Skin epidermis (tissue), 12 donors: ENCODE results near the gene KCTD6.

Source experiments
- H3K27ac ChIP-seq, 21 experiments: fragments of 200-600 bp; sonication (generic) in 11 of 21; one replicate each; pipeline ENCODE4 v1.5.0; 2020; ENCODE audit warnings: mild to moderate bottlenecking in 3 of 21, inconsistent platforms in 2 of 21, moderate library complexity in 2 of 21
- H3K4me3 ChIP-seq, 7 experiments: fragments of 200-600 bp; sonication (generic) in 2 of 7; one replicate each; pipeline ENCODE4 v1.5.0; 2020; ENCODE audit warnings: inconsistent platforms in 2 of 7, mild to moderate bottlenecking in 2 of 7, moderate library complexity in 1 of 7

The KCTD6 gene

DNA sequence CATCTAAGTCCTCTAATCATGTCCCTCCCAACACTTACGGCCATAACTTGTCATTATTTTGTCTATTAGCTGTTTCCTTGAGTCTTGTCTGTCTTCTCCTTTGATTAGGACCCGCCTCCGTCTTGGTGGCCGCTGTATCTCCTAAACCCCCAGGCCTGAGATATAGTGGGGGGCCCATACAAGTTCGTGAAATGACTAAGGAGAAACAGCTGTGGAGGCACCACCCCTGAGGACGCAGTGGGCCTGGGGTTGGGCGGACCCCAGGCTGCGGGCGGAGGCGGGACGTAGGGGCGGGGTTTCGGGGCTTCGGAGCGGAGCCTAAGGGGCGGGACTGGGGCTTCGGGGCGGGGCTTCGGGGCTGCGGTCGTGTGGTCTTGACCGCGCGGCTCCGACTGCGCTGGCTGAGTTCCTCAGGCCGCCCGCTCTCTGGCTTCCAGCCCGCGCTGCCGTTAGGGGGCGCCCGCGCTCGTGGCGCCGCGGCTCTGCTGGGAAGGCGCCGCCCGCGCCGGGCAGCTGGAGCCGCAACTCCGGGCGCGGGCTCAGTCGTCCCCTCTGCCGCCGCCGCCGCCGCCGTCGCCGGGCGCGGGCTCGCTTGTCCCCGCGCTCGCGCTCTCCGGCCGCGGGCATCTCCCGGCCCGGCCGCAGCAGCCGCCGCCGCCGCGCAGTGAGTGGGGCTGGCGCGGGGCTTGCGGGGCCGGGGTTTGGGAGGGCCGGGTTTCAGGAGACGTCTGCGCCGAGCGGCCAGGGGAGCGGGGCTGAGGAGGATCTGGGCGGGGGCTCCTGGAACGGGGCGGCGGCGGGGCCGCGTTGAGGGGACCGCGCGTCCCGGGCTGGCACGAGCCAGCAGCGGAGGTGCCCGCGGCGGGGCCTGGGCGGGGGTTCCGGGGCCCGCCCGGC lies at the start of gene KCTD6:
TSS of gene KCTD6 (plus strand) at position 591 of the 897 bp plus-strand sequence. CDS start 6,660 bp downstream, outside the sequence.
- peak within 1 kb of the TSS; percentile 62 to 84 (median 75) for H3K4me3 ChIP-seq
- H3K27ac ChIP-seq = peak within 1 kb of the TSS; percentile 47 to 94 (median 79)

GRCh38 chr3:58452176-58452575 lies 39.7 kb upstream of the KCTD6 start:
- Histone ChIP-seq H3K4me3 (no peak overlapping the region), H3K27ac (no peak overlapping the region)

DNA sequence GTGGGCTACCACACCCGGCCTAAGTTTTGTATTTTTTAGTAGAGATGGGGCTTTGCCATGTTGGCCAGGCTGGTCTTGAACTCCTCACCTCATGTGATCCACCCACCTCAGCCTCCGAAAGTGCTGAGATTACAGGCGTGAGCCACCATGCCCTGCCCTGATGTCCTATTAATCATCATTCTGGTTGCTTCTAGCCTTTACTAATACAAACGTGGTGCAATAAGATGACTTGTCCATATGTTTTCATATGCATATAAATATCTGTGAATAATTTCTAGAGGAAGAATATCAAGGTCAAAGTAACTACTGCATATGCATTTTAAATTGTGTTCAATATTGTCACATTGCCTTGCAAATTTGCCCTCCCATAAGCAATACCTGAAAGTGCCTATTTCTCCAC lies 32.7 kb upstream of the KCTD6 start:
- H3K27ac ChIP-seq = no peak overlapping the region
- H3K4me3 ChIP-seq = no peak overlapping the region

GRCh38 chr3:58462829-58463180 lies 29.1 kb upstream of the KCTD6 start:
- no peak overlapping the region for H3K27ac ChIP-seq

DNA sequence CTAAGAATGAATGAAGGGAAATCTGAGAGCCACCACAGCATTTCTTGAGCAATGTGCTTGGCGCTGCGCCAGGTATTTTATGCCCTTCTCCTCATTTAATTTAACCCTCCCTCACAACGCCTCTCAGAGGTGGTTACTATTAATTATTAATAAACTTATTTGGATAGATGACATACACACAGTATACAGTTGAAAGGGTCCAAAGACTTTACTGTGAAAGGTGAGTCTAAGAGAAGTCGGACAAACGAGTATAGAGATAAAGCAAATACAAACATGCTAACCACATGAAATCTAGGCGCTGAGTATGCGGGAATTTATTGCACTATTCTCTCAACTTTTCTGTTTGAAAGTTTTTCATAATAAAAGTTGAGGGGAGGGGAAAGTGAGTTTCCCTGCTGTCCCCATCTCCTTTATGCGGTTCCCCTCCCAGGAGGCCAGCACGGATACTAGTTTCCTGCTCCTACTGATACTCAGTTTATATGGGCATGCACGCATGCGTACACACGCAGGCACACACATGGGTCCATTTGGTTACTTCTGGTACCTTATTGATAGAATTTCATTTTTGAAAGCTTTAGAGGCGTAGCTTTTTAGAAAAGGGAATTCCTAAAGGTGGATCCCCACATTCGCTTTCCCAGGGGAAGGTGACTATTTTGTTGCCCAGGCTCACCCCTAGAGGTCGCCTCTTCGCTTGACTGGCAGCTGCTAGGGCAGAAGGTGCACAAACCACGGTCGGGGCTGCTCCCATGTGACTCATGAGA lies 28.5 kb upstream of the KCTD6 start:
- Histone ChIP-seq H3K4me3 (no peak overlapping the region), H3K27ac (no peak overlapping the region)

More at GRCh38 chr3:58462829-58463180, 29.1 kb upstream of the KCTD6 start:
- no peak overlapping the region for H3K4me3 ChIP-seq

DNA sequence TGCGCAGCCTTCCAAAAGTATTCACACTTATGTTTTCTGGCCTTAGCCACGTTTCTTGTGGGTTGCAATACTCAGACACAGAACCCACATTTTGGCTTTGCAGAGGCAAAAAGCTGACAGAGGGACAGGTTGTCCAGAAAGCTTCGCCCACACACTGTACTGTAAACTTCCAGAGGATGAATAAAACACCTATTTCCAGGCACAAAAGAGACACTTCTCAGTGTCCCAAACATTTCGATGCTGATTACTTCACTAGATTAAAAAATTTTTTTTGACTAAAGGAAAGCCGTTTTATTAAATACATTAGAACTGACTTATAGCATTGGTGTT lies 28.0 kb upstream of the KCTD6 start:
- Histone ChIP-seq H3K27ac (no peak overlapping the region), H3K4me3 (no peak overlapping the region)

GRCh38 chr3:58464866-58465265 lies 27.0 kb upstream of the KCTD6 start:
- H3K4me3 ChIP-seq = no peak overlapping the region

DNA sequence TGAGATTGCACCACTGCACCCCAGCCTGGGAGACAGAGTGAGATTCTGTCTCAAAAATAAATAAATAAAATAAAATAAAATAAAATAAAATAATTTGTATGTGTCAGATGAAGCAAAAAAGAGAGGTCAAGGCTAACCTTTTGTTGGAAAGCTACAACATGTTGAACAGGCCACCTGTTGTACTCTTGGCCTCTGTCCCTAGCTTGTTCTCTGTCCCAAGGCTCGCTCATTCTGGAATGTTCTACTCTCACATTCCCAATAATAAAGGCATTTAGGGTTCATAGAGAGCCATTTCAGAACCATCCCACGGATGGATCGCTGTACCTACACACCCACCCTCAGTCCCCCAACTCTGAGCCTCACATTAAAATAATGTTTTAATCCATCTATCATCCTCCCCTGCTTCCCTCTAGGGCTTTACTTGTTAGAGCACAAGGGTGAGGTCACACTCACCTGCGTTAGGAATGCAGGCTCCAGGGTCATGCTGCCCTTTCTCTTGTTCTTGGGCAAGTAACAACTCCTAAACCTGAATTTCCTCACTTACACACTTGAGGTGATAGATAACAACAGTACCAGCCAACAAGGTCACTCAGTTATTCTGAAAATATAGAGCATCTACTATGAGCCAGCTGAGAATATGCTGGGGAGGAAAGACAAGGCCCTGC lies 24.9 kb upstream of the KCTD6 start:
- no peak overlapping the region for H3K4me3 ChIP-seq
- H3K27ac ChIP-seq = no peak overlapping the region

More at GRCh38 chr3:58464866-58465265, 27.0 kb upstream of the KCTD6 start:
- H3K27ac ChIP-seq = no peak overlapping the region

- H3K4me3 ChIP-seq = no peak overlapping the region
- H3K27ac ChIP-seq = no peak overlapping the region
These were observed 22.8 kb upstream of the KCTD6 start for GRCh38 chr3:58469096-58469495.

GRCh38 chr3:58470363-58471024 lies 21.4 kb upstream of the KCTD6 start:
- H3K4me3 ChIP-seq = no peak overlapping the region
- H3K27ac ChIP-seq = peak overlapping the region in 12 of 21 experiments; percentile 6 to 89 (median 56)

DNA sequence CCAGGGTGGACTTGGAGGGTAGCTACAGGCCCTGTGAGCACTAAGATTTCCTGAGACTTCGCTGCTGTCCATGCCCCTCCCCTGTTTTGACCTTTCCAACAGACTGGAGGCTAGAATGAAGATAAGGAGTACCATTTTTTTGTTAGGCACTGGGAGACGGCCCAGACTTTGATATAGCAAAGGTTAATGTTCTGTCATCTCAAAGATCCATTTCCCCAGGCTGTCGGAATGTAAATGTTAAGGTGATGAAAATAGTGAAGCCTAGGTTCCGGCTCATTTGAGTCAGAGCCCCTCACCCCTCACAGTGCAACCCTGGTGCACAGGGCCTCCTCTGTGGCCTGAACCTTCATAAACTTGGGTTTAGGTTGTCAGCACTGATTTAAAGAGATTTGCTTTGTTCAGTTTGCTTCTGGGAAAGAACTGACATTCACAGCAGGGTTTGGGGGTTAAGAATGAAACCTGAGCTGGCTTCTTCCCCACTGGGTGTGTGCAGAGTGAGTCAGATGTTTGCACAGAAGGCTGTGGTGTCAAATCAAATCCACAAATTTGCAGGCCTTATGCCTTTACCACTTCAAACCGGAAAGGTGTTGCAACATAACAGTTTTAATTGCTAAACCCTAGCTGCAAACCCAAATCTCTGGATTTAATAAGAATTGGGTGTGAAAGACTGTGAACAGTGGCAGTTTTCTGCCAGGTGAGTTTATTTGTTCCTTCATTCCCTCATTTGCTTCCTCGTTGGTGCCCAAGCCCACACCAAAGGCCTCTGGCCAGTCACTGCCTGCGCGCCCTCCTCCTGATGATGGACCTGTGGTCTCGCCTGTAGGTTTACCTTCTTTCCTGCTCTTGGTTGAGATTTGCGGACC lies 20.6 kb upstream of the KCTD6 start:
- Histone ChIP-seq H3K27ac (peak overlapping the region in 16 of 21 experiments; percentile 6 to 89 (median 56)), H3K4me3 (no peak overlapping the region)

- H3K27ac ChIP-seq = peak overlapping the region in 1 of 21 experiments; percentile 1
- no peak overlapping the region for H3K4me3 ChIP-seq
These were observed 18.6 kb upstream of the KCTD6 start for GRCh38 chr3:58473275-58473674.

GRCh38 chr3:58474348-58474911 lies 17.5 kb upstream of the KCTD6 start:
- Histone ChIP-seq H3K4me3 (no peak overlapping the region), H3K27ac (peak overlapping the region in 2 of 21 experiments; percentile 1 to 33)

- H3K27ac ChIP-seq = peak overlapping the region in 1 of 21 experiments; percentile 7
These were observed 16.8 kb upstream of the KCTD6 start for GRCh38 chr3:58474967-58475578.

DNA sequence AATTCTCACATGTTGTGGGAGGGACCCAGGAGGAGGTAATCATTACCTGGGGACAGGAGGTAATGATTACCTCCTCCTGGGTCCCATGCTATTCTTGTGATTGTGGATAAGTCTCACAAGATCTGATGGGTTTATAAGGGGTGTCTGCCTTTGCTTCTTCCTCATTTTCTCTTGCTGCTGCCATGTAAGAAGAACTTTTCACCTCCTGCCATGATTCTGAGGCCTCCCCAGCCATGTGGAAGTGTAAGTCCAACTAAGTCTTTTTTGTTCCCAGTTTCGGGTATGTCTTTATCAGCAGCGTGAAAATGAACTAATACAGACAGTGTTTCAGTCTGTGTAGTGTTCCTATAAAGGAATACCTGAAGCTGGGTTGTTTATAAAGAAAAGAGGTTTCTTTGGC lies 13.1 kb upstream of the KCTD6 start:
- no peak overlapping the region for H3K27ac ChIP-seq
- H3K4me3 ChIP-seq = no peak overlapping the region

More at GRCh38 chr3:58474967-58475578, 16.8 kb upstream of the KCTD6 start:
- no peak overlapping the region for H3K4me3 ChIP-seq

DNA sequence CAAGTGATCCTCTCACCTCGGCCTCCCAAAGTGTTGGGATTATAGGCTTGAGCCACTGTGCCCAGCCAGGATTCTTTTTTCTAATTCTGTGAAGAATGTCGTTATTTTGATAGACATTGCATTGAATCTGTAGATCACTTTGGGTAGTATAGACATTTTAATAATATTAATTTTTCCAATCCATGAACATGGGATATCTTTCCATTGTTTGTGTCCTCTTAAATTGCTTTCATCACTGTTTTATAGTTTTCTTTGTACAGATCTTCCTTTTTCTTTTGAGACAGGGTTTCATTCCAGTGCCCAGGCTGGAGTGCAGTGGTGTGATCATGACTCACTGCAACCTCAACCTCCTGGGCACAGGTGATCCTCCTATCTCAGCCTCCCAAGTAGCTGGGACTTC lies 11.6 kb upstream of the KCTD6 start:
- no peak overlapping the region for H3K27ac ChIP-seq
- H3K4me3 ChIP-seq = no peak overlapping the region

GRCh38 chr3:58482917-58483636 lies 8.8 kb upstream of the KCTD6 start:
- no peak overlapping the region for H3K27ac ChIP-seq
- no peak overlapping the region for H3K4me3 ChIP-seq
